ENCODE data around the gene SLC25A51.

DNA sequence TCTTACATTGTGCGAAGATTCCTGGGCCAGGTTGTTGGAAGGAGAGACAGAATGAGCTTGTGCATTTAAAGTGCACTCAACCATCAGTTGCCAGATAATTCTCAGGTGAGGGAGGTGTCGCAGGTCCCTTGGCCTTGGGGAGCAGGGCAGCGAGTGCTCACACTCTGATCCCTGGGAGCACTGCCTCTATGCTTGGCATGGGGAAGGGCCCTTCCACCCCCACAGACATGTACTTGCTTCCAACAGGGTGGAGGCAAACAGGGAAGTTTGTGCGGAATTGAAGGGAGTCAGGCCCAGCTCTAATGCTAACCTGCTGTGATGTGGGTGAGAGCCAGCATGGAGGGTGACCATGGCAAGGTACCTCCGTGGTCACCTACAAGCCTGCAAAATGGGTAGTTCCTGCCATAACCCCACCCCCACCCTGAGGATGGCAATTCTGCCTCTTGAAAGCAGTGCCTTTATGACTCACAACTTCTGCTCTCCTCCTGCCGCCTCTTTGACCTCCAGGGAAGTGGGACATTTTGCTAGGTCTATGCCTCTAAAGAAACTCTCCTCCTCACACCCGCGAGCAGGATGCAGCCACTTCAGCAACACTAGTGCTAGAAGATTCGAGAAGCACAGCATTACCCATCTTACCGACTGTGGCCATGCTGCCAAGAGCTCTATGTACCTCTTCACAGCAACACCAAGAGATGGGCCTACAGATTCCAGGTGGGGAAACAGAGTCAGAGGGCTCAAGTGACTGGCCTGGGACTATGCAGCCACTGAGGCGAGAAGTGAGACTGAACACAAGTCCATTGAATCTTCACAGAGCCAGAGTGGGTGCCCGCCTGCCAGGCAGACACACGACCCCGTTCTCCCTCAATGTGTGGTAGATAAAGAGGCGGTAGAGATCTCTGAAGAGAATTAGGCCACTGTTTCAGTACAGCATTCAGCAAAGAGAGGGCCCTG is 22.1 kb upstream of the SLC25A51 start:
- TF ChIP-seq POLR2A (IDR thresholded peaks at IDR 0.05): no peak
- TF ChIP-seq, protein P1, sequence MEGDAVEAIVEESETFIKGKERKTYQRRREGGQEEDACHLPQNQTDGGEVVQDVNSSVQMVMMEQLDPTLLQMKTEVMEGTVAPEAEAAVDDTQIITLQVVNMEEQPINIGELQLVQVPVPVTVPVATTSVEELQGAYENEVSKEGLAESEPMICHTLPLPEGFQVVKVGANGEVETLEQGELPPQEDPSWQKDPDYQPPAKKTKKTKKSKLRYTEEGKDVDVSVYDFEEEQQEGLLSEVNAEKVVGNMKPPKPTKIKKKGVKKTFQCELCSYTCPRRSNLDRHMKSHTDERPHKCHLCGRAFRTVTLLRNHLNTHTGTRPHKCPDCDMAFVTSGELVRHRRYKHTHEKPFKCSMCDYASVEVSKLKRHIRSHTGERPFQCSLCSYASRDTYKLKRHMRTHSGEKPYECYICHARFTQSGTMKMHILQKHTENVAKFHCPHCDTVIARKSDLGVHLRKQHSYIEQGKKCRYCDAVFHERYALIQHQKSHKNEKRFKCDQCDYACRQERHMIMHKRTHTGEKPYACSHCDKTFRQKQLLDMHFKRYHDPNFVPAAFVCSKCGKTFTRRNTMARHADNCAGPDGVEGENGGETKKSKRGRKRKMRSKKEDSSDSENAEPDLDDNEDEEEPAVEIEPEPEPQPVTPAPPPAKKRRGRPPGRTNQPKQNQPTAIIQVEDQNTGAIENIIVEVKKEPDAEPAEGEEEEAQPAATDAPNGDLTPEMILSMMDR (IDR thresholded peaks at IDR 0.05): no peak

Measured in heart left ventricle (tissue), 13 donors.